SK-N-DZ (cell line): ENCODE results near the gene APOL1.
"Not testable (repeated sequence)": the region's sequence is repeated elsewhere in the genome, so short reads cannot be mapped to it uniquely, and the experiment has no call there.

Experiments used
- DNase-seq: peaks from one replicate; pipeline ENCODE4 v3.0.0-alpha.2; 2015; ENCODE audit warnings: low spot score

Gene APOL1

GRCh38 chr22:36244522-36245391 lies 8.2 kb upstream of the APOL1 start:
- no peak for DNase-seq

- no peak for DNase-seq
These were observed 7.1 kb upstream of the APOL1 start for GRCh38 chr22:36245805-36246356.

GRCh38 chr22:36246718-36247117 lies 6.2 kb upstream of the APOL1 start:
- DNase-seq = no peak

- DNase-seq = no peak
These were observed 5.0 kb upstream of the APOL1 start for GRCh38 chr22:36247955-36248354.

GRCh38 chr22:36249160-36249559 lies 3.8 kb upstream of the APOL1 start:
- DNase-seq = no peak

GRCh38 chr22:36250292-36250960 lies 2.5 kb upstream of the APOL1 start:
- not testable (repeated sequence) for DNase-seq

GRCh38 chr22:36251979-36252608 lies 839 bp upstream of the APOL1 start:
- not testable (repeated sequence) for DNase-seq

- DNase-seq = no peak
These were observed 874 bp downstream of the APOL1 start for GRCh38 chr22:36253523-36254490.

GRCh38 chr22:36255572-36255971 lies 2.6 kb downstream of the APOL1 start:
- DNase-seq = not testable (repeated sequence)

GRCh38 chr22:36256478-36256877 lies 3.5 kb downstream of the APOL1 start:
- no peak for DNase-seq

GRCh38 chr22:36257308-36257707 lies 4.4 kb downstream of the APOL1 start:
- no peak for DNase-seq

GRCh38 chr22:36257948-36258670 lies 5.2 kb downstream of the APOL1 start:
- no peak for DNase-seq

- peak; percentile 53 for DNase-seq
These were observed 6.0 kb downstream of the APOL1 start for GRCh38 chr22:36258701-36259614.

GRCh38 chr22:36259615-36260300 lies 6.8 kb downstream of the APOL1 start:
- no peak for DNase-seq

GRCh38 chr22:36261675-36262074 lies 8.7 kb downstream of the APOL1 start:
- not testable (repeated sequence) for DNase-seq

GRCh38 chr22:36262307-36262706 lies 9.4 kb downstream of the APOL1 start:
- not testable (repeated sequence) for DNase-seq

GRCh38 chr22:36263216-36263673 lies 10.3 kb downstream of the APOL1 start:
- not testable (repeated sequence) for DNase-seq
